Activated T-cell treated with anti-CD3 and anti-CD28 coated beads for 48 hours (primary cell): Measurements from ENCODE around the gene SGO2.
"Not testable (repeated sequence)": the region's sequence is repeated elsewhere in the genome, so short reads cannot be mapped to it uniquely, and the experiment has no call there.

Experiments
- DNase-seq: peaks from one replicate; pipeline ENCODE4 v3.0.0-alpha.2; 2020; ENCODE audit warnings: low read depth

SGO2 gene

GRCh38 chr2:200619279-200619678 is 93.3 kb downstream of the SGO2 start:
- DNase-seq = no peak

- DNase-seq = no peak
These were observed 94.8 kb downstream of the SGO2 start for GRCh38 chr2:200620606-200621390.

GRCh38 chr2:200622106-200622505 is 96.1 kb downstream of the SGO2 start:
- DNase-seq = no peak

- DNase-seq = no peak
These were observed 98.0 kb downstream of the SGO2 start for GRCh38 chr2:200624026-200624425.

- no peak for DNase-seq
These were observed 98.7 kb downstream of the SGO2 start for GRCh38 chr2:200624658-200625057.

- DNase-seq = no peak
These were observed 99.3 kb downstream of the SGO2 start for GRCh38 chr2:200625282-200625681.

- DNase-seq = no peak
These were observed 100.0 kb downstream of the SGO2 start for GRCh38 chr2:200625958-200626363.

GRCh38 chr2:200627110-200627770 is 101.2 kb downstream of the SGO2 start:
- DNase-seq = no peak

GRCh38 chr2:200628461-200628860 is 102.5 kb downstream of the SGO2 start:
- not testable (repeated sequence) for DNase-seq

- DNase-seq = no peak
These were observed 105.3 kb downstream of the SGO2 start for GRCh38 chr2:200631287-200631686.
